ENCODE data around the gene SLC39A2.

GRCh38 chr14:21033133-21033698 is 34.1 kb downstream of the SLC39A2 start:
- no peak for TF ChIP-seq CTCF (IDR thresholded peaks at IDR 0.05; ENCODE audit: insufficient read depth, low read length, poor library complexity, severe bottlenecking)
- TF ChIP-seq EZH2phosphoT487 (conservative IDR thresholded peaks at IDR 0.05; ENCODE audit: low read length) = no peak
